Measurements from ENCODE around the gene EDEM1.

GRCh38 chr3:5260992-5261501 is 73.5 kb downstream of the EDEM1 start:
- TF ChIP-seq, protein P1, sequence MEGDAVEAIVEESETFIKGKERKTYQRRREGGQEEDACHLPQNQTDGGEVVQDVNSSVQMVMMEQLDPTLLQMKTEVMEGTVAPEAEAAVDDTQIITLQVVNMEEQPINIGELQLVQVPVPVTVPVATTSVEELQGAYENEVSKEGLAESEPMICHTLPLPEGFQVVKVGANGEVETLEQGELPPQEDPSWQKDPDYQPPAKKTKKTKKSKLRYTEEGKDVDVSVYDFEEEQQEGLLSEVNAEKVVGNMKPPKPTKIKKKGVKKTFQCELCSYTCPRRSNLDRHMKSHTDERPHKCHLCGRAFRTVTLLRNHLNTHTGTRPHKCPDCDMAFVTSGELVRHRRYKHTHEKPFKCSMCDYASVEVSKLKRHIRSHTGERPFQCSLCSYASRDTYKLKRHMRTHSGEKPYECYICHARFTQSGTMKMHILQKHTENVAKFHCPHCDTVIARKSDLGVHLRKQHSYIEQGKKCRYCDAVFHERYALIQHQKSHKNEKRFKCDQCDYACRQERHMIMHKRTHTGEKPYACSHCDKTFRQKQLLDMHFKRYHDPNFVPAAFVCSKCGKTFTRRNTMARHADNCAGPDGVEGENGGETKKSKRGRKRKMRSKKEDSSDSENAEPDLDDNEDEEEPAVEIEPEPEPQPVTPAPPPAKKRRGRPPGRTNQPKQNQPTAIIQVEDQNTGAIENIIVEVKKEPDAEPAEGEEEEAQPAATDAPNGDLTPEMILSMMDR (conservative IDR thresholded peaks at IDR 0.05; ENCODE audit: low read length), result no peak
- TF ChIP-seq EZH2phosphoT487 (IDR thresholded peaks at IDR 0.05; ENCODE audit: borderline replicate concordance), result no peak
